Left kidney (tissue), 2 donors: Measurements from ENCODE around the gene ZNF302. TPM values are rescaled to one million over a fixed set of nuclear protein-coding genes. Genes with fewer than 3 reads are reported as not detected.
"Not testable (repeated sequence)": the region's sequence is repeated elsewhere in the genome, so short reads cannot be mapped to it uniquely, and the experiment has no call there.

Experiments used
- DNase-seq: peaks from one replicate; pipeline ENCODE4 v3.0.0-alpha.2; 2013
- polyA plus RNA-seq: library from polyadenylated mRNA; unstranded; fragments of 120-200 nt; gene quantifications from one replicate; pipeline ENCODE4 v1.2.1, GENCODE V29; 2013; ENCODE audit not compliant: insufficient read length

Gene ZNF302
- polyA plus RNA-seq, 1 donor: 105 TPM

DNA sequence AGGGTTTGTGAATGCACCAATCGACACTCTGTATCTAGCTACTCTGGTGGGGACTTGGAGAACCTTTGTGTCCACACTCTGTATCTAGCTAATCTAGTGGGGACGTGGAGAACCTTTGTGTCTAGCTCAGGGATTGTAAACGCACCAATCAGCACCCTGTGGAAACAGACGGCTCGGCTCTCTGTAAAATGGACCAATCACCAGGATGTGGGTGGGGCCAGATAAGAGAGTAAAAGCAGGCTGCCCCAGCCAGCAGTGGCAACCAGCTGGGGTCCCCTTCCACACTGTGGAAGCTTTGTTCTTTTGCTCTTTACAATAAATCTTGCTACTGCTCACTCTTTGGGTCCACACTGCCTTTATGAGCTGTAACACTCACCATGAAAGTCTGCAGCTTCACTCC, 8.8 kb upstream of the ZNF302 start:
- not testable (repeated sequence) for DNase-seq

DNA sequence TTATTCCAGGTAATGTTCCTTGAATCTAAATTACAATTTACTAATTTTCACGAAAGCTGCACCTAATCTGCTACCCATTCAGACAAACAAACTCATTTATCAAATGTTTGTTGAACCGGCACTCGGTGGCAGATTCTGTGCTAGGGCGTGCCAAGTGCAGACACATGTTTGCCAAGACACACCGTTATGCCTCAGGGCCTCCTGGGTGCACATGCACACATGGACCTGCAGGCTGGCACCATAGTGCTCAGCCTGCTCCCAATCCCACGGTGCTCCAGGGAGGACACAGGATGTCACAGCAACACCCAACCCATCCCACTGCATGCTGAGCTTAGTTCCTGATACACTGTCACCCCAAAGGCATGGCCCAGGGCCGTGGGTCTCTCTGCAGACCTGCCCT, 8.2 kb upstream of the ZNF302 start:
- no peak for DNase-seq

DNA sequence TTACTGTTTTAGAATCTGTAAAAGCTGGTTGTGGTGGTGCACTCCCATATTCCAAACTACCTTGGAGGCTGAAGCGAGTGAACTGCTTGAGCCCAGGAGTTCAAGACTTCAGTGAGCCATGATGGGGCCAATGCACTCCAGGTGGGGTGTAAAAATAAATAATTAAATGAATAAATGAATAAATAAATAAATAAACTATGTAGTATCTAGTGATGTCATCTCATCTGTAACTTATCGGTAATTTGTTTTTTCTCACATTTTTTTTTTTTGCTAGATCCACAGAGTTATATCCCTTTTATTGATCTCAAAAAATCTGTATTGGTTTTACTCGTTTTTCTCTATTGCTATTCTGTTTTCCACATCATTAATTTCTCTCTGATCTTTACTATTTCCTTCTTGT, 5.5 kb upstream of the ZNF302 start:
- DNase-seq: no peak

DNA sequence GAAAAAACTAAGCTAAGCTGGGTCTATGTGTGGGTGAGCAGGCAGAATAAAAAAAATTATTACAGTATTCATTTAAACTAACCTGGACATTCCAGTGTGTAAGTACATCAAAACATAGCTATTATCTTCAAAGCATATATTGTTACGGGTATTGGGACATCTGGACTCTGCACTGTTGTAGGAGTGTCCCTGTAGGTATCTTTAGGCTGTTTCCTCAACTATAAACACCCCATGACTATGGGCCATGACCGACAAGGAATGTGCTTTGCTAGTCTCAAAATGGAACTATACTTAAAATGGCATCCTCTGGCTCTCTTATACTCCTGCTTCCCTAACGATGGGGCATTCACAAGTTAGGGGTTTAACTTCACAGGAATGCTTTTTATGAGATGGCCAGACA, 3.9 kb upstream of the ZNF302 start:
- no peak for DNase-seq

DNA sequence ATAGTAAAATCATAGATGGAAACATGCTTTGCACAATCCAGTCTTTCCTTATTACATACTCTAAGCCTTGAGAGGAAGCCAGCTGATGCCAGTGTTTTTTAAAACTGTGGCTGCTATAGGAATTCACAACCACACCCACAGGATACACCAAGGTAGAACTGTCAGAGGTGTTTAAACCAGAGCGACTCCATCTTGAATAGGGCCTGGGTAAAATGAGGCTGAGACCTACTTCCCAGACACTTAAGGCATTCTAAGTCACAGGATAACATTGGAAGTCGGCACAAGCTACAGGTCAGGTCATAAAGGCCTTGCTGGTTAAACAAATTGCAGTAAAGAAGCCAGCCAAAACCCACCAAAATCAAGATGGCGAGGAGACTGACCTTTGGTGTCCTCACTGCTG, 2.2 kb upstream of the ZNF302 start:
- DNase-seq: no peak

DNA sequence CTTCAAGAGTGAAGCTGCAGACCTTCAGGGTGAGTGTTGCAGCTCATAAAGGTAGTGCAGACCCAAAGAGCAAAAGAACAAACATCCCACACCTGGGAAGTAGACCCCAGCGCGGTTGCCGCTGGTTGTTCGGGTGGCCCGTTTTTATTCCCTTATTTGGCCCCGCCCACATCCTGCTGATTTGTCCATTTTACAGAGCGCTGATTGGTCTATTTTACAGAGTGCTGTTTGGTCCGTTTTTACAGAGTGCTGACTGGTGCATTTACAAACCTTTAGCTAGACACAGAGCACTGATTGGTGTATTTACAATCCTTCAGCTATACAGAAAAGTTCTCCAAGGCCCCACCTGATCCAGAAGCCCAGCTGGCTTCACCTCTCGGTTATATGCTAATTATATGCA, 1.6 kb upstream of the ZNF302 start:
- DNase-seq: no peak

DNA sequence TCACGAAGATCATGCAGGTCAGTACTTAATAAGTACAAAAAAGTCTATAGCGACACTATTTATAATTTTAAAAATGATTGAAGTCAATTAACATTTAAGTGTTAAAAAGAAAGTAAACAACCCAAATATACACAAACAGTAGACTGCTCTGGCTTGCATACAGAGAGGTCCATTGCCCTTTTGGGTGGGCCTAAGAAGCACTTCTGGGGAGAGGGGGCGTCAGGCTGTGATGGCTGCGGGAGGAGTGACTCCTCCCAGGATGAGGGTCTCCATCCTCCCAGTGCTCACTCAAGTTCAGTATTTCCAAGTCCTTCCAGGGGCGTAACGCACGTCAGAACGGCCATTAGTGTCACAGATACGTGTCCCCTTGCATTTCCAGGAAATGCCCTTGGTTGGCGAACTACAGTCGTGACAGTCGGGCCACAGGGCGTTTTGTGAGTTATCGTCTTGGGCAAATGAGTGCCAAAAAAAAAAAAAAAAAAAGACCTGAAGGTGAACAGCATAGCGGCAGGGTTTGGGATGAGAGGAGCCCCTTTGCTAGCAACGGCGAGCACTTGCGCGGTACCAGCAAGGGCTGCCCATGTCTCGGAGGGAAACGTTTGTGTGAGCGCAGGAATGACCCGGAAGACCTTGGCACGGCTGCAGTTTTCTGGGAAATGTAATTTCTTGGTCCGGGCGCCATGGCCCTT, 637 bp upstream of the ZNF302 start, which contains the start of gene SCGB2B2:
Gene SCGB2B2 (minus strand): TSS at position 463 of the 689 bp plus-strand sequence. CDS start 82,596 bp downstream, outside the sequence.
- DNase-seq: peak; percentile 74

DNA sequence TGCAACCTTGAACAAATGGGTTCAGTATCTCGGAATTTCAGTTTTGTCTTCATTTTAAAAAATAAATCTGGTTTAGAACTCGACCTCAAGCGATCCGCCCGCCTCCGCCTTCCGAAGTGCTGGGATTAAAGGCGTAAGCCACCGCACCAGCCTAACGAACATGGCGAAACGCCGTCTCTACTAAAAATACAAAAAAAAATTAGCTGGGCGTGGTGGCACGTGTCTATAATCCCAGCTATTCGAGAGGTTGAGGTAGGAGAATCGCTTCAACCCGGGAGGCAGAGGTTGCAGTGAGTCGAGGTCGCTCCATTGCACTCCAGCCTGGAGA, 571 bp downstream of the ZNF302 start:
- DNase-seq: no peak

DNA sequence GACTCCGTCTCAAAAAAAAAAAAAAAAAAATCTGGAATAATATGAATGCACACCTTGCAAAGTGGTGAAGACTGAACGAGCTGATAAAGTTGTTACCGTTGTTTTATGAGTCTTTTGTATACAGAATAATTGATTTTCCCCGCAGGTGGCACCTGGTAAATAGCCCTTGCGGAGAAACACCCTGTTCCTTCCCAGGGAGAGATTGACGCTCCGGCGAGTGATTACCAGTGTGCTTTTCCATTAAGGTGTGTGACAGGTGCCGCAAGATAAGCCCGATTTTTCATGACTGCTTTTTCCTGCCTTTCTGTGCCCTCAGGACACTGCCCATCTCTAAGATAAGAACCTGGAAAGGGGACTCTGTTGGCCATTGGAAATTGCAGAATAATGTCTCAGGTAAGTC, 943 bp downstream of the ZNF302 start:
- no peak for DNase-seq

DNA sequence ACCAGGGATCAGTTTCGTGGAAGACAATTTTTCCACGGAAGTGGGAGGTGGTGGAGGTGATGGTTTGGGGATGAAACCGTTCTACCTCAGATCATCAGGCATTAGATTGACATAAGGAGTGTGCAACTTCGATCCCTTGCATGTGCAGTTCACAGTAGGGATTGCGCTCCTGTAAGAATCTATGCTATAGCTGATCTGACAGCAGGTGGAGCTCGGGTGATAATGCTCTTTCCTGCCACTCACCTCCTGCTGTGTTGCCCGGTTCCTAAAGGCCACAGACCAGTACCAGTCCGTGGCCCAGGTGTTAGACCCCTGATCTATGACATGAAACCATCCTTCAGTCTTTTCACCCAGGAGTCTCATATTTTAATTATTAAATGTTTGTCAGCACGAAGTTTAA, 4.0 kb downstream of the ZNF302 start:
- no peak for DNase-seq

DNA sequence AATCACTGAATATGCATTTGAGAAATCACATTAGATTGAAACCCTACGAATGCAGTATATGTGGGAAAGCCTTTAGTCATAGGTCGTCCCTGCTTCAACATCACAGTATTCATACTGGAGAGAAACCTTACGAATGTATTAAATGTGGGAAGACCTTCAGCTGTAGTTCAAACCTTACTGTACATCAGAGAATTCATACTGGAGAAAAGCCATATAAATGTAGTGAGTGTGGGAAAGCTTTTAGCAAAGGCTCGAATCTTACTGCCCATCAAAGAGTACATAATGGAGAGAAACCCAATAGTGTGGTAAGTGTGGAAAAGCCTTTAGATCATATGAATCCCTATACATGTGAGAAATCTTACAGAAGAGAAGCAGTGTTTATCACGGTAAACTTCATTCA, 7.8 kb downstream of the ZNF302 start:
- not testable (repeated sequence) for DNase-seq

DNA sequence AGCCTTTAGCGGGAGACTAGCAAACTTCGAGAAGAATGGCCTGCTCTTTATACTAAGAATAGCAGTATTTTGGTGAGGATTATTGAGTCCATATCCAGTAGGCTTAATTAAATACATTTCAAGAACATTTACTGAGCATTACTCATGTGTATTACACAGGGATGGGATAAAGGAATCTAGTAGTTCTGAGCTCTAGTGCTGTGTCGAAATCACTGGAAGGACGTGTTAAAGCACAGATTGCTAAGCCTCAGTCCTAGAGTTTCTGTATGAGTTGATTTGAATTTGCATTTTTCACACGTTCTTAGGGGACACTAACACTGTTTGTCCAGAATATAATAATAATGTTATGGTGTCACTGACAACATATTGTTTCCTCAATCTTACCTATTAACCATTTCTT, 9.0 kb downstream of the ZNF302 start:
- DNase-seq: no peak

DNA sequence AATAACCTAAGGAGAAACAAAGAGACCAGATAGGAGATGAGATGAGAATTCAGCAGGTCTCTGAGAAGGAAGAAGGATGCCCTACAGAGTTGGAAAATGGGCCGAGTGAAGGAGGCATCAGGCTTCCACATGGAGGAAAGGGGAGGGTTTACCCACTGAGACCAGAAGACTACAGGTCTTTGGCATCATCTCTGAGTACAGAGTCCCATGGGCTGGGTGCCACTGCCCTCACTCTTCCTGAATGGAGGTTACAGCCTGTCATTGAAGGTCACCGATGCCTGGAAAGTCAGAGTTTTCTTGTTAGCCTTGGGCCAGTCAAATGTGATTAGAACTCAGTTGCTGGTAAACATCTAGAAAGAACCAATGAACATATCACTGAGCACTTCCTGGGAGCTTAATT, 9.9 kb downstream of the ZNF302 start:
- DNase-seq: no peak

DNA sequence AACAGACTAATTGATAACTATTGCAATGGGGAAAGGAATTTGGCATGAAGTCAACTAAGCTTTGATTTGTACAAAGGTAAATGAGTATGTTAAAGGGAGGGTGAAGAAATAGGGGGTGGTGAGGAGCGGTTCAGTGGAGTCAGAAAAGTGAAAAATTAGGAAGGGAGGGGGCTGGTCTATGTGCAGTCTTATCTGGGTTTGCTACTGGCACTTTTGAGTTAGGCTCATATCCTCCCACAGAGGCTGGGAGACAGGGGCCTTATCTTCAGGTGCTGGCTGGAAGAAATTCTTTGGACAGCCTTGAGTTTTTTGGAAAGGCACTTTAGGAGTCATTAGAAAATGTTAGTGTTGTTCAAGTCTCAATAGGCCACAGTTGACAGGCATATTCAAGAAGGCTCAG, 11.1 kb downstream of the ZNF302 start:
- DNase-seq: no peak

DNA sequence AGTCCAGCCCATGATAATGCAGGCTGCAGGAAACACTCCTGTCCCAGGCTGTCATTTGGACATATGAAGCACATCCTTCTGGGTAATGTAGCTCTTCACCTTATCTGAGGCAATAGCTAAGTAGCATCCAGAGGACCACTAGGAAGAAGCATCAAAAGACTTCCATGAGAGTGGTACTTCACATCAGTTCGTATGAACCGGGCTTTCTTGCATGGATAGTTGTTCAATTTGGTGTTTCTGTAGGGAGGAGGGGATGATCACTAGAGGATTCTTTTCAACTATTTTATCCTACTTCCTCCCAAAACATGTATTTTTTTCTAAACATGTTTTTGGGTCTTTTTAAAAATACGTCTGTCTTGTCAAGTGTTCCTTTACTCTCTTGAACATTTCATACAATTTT, 12.9 kb downstream of the ZNF302 start:
- no peak for DNase-seq

DNA sequence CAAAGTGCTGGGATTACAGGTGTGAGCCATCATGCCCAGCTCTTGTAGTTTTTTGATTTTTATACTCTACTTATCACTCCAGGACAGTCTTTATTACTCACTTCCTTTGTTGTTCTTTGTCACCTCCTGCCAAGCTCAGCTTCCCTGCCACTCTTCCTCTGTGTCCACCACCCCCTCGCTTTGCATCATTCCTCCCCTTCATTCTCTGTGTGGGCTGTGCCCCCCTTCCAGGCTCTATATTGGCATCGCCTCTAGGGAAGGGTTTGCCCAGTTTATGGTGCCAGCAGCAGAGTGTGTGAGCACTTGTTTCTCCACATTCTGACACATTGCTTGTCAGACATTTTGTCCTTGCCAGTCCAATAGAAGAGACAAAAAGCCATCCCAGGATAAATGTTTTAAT, 15.1 kb downstream of the ZNF302 start:
- DNase-seq: no peak

DNA sequence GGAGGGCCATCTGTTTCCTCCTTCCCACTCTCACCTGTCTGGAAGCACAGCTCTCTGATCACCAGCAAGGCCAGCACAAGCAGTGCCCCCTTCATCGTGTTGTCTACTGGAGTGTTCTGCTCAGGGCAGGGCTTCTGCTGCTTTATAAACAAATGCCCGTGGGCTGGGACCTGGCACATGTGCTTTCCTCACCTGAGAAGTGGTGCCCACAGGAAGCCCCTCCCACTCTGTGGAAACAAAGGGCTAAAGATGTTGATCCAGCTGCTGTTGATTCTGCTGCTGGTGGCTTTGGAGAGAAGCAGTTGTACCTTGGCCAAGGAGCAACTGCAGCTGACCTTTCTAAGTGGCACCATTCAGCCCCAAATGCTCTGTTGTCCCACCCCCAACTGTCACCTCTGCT, 30.2 kb downstream of the ZNF302 start:
- DNase-seq: no peak

DNA sequence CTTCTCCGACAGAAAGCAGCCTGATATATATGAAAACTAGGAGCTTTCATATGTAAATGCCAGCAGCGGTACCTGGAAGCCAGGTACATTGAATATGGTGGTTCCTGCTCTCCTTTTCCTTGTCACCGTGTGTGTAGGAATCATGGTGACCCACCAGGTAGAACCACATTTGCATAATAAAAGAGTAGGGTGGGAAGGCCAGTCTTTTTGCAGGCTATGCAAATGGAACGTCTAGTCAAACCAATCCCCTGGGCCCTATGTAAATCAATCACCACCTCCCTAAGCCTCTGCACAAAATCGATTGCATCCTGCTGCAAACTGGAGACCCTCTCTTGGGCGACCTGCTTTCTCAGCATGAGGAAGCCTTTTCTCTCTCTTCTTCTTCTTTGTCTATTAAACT, 34.4 kb downstream of the ZNF302 start:
- no peak for DNase-seq

DNA sequence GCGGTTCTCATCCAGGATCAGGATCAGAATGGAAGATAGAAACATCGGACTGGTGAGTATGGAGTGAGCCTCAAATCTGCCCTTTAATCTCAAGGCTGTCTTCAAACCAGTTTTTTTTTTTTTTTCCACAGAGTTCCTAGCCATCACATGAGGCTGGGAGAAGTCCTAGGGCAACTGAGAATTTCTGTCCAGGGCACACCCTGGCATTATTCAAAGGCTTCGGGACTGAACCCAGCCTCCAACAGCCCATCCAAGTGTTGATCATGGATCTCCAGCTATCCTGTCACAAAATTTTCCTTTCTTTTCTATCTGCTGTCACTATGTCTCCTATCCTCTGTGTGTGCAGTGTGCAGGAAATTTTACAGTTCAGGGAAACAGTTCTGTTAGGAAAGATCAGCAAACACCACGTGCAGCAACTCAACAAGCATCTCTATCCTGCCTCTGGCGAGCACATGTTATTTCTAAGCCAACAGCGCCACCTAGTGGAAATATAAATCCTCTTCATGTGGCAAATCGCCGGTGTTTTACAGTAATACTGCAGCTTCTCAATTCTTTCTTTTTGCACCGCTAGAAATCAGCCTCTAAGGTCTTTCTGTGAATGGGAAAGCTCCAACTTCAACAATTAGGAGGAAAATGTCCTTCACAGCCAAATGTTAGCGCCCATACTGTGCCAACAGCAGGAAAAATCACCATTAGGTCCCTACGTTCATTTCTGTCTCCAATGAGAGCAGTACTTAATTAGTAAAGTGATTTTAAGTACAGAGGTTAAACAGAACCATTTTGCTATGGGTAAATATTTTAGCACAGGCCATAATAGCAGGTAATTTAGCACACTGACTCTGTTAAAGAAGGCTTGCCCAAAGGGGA, 35.1 kb downstream of the ZNF302 start:
- peak; percentile 66 for DNase-seq

DNA sequence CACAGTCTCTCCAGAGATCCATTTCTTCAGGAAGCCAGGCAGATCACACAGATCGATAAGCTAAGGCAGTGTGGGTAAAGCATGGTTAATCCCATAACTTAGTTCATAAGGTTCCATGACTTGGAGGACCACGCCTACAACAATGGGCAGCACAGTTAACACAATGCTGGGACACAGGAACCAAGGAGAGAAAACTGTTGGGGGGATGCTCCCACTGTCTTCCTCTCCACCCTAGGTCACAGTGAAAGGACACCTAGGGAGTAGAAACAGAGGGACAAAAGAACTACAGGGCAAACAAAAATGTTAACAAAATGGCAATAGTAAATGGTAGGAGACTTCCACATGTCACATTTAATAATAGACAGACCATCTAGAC, 35.8 kb downstream of the ZNF302 start:
- no peak for DNase-seq

DNA sequence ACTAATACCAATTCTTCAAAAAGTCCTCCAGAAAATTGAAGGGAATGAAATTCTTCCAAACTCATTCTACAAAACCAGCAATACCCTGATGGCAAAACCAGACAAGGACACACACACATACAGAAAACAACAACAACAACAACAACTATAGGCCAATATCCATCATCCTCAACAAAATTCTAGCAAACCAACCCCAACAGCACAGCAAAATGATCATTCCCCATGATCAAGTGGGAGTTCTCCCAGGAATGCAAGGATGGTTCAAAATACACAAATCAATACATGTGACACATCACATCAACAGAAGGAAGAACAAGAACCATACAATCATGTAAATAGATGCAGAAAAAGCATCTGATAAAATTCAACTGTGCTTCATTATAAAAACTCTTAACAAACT, 37.9 kb downstream of the ZNF302 start:
- DNase-seq: no peak

DNA sequence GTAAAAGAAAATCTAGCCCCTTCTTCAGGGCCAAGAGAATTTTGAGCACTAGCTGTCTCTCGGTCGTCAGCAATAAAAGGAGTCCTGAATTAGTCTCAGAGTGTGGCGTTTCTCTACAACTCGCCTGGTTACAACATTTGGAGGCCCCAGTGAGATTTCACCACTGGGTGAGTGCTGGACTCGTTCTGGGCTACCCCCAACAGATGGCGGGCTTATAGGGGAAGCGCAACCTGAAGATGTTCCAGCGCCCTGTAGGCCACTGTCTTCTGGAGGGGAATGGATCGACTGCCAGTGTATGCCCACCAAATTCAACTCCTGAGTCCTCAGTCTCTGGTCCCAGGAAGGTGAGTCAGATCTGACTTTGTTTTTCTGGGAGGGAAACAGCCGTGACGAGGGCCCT, 44.9 kb downstream of the ZNF302 start:
- DNase-seq: no peak

DNA sequence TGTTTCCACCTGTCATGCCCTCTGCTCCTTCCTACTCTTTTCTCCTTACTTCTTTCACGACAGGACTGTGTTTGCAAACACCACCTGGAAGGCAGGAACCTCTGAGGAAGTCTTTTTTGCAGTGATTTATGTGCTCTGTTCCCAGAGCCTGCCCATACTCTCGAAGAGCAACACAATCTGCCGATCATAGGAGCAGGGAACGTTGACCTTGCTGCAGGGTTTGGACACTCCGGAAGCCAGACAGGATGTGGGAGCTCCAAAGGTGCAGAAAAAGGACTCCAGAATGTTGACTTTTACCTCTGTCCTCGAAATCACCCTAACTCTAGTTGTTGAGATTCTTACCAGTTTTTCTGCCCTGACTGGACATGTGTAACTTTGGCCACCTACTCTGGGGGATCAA, 47.9 kb downstream of the ZNF302 start:
- DNase-seq: no peak
